Liver (tissue), 9 donors: ENCODE data around the gene CERT1. TPM values are rescaled to one million over a fixed set of nuclear protein-coding genes. Genes with fewer than 3 reads are reported as not detected.

Experiments
- DNase-seq: peaks from one replicate; pipeline ENCODE4 v3.0.0-alpha.2; 2017; ENCODE audit warnings: low spot score
- H3K27ac ChIP-seq, 2 donors: one replicate each; pipeline ENCODE4 v1.7.0; 2013; ENCODE audit warnings: inconsistent platforms in 2 of 2, low read length in 2 of 2, control low read depth in 1 of 2, low read depth in 1 of 2, mild to moderate bottlenecking in 1 of 2
- H3K27me3 ChIP-seq, 4 donors: one replicate each; pipeline versions ENCODE4 v1.6.1 to v1.7.0; 2013; ENCODE audit warnings: low read length in 3 of 4, inconsistent platforms in 1 of 4, mild to moderate bottlenecking in 1 of 4, moderate library complexity in 1 of 4; ENCODE audit not compliant: control insufficient read depth in 4 of 4, insufficient read depth in 4 of 4
- H3K36me3 ChIP-seq, 4 donors: one replicate each; pipeline versions ENCODE4 v1.6.1 to v1.7.0; 2013; ENCODE audit warnings: low read length in 3 of 4, mild to moderate bottlenecking in 3 of 4, low read depth in 1 of 4, moderate library complexity in 1 of 4; ENCODE audit not compliant: control insufficient read depth in 4 of 4, insufficient read depth in 3 of 4
- H3K4me1 ChIP-seq, 4 donors: one replicate each; pipeline versions ENCODE4 v1.6.1 to v1.7.0; 2013; ENCODE audit warnings: low read length in 3 of 4, mild to moderate bottlenecking in 3 of 4, moderate library complexity in 1 of 4; ENCODE audit not compliant: control insufficient read depth in 4 of 4, insufficient read depth in 4 of 4
- H3K4me3 ChIP-seq, 3 donors: one replicate each; pipeline versions ENCODE4 v1.6.1 to v1.7.0; 2013; ENCODE audit warnings: low read length in 3 of 3, control low read depth in 1 of 3, low read depth in 1 of 3, mild to moderate bottlenecking in 1 of 3
- H3K9ac ChIP-seq, 2 donors: one replicate each; pipeline ENCODE4 v1.7.0; 2013; ENCODE audit warnings: low read length in 2 of 2, mild to moderate bottlenecking in 2 of 2, moderate library complexity in 2 of 2, control low read depth in 1 of 2, low read depth in 1 of 2
- H3K9me3 ChIP-seq, 4 donors: one replicate each; pipeline versions ENCODE4 v1.6.1 to v1.7.0; 2013; ENCODE audit warnings: low read length in 3 of 4; ENCODE audit not compliant: control insufficient read depth in 4 of 4
- ATF3 ChIP-seq: IDR thresholded peaks from 2 replicates; pipeline ENCODE4 v1.6.1; 2016; ENCODE audit warnings: antibody characterized with exemption
- CTCF ChIP-seq: fragments of 150-350 bp; IDR thresholded peaks from 2 replicates; pipeline ENCODE4 v1.5.1; 2017; ENCODE audit warnings: improper control_type of control experiment, low read depth, low read length; ENCODE audit not compliant: missing input control
- EGR1 ChIP-seq, 2 donors: IDR thresholded peaks; 2 replicates each; pipeline ENCODE4 v1.6.1; 2016 to 2018; ENCODE audit warnings: antibody characterized with exemption in 2 of 2, low read depth in 2 of 2
- FOXA1 ChIP-seq: IDR thresholded peaks from 2 replicates; pipeline ENCODE4 v1.6.1; 2016; ENCODE audit warnings: antibody characterized with exemption
- FOXA2 ChIP-seq: IDR thresholded peaks from 2 replicates; pipeline ENCODE4 v1.6.1; 2016; ENCODE audit warnings: antibody characterized with exemption
- GABPA ChIP-seq, 2 donors: IDR thresholded peaks in 1 of 2; conservative IDR thresholded peaks in 1 of 2; 2 replicates each; pipeline ENCODE4 v1.6.1; 2016; ENCODE audit warnings: antibody characterized with exemption in 2 of 2, mild to moderate bottlenecking in 1 of 2, moderate library complexity in 1 of 2
- HNF4A ChIP-seq, 2 donors: conservative IDR thresholded peaks; 2 replicates each; pipeline ENCODE4 v1.6.1; 2016; ENCODE audit warnings: antibody characterized with exemption in 2 of 2, mild to moderate bottlenecking in 2 of 2
- HNF4G ChIP-seq: IDR thresholded peaks from 2 replicates; pipeline ENCODE4 v1.6.1; 2016; ENCODE audit warnings: antibody characterized with exemption
- JUND ChIP-seq, 2 donors: IDR thresholded peaks; 2 replicates each; pipeline ENCODE4 v1.6.1; 2016; ENCODE audit warnings: antibody characterized with exemption in 2 of 2
- MAX ChIP-seq: IDR thresholded peaks from 2 replicates; pipeline ENCODE4 v1.6.1; 2016; ENCODE audit warnings: antibody characterized with exemption
- NR2F2 ChIP-seq: IDR thresholded peaks from 2 replicates; pipeline ENCODE4 v1.6.1; 2016; ENCODE audit warnings: antibody characterized with exemption
- RAD21 ChIP-seq, 2 donors: IDR thresholded peaks; 2 replicates each; pipeline ENCODE4 v1.6.1; 2016; ENCODE audit warnings: antibody characterized with exemption in 2 of 2, mild to moderate bottlenecking in 2 of 2
- REST ChIP-seq: IDR thresholded peaks from 2 replicates; pipeline ENCODE4 v1.6.1; 2016; ENCODE audit warnings: antibody characterized with exemption, mild to moderate bottlenecking
- RXRA ChIP-seq, 2 donors: IDR thresholded peaks; 2 replicates each; pipeline ENCODE4 v1.6.1; 2017 to 2018; ENCODE audit warnings: antibody characterized with exemption in 2 of 2, mild to moderate bottlenecking in 1 of 2
- SP1 ChIP-seq: IDR thresholded peaks from 2 replicates; pipeline ENCODE4 v1.6.1; 2018; ENCODE audit warnings: antibody characterized with exemption, mild to moderate bottlenecking
- TAF1 ChIP-seq: conservative IDR thresholded peaks from 2 replicates; pipeline ENCODE4 v1.6.1; 2016; ENCODE audit warnings: antibody characterized with exemption, mild to moderate bottlenecking
- YY1 ChIP-seq: IDR thresholded peaks from 2 replicates; pipeline ENCODE4 v1.6.1; 2016; ENCODE audit warnings: antibody characterized with exemption, mild to moderate bottlenecking
- WGBS: extraction: QIAGEN DNeasy Blood & Tissue Kit; methylation state at CpG from one replicate; pipeline ENCODE4 v1.1.7; 2013; 5-methylcytosine and 5-hydroxymethylcytosine counted together
- polyA plus RNA-seq, 2 donors: library from polyadenylated mRNA; stranded (reverse) in 1 of 2; unstranded in 1 of 2; fragments of 200-250 nt in 1 of 2; fragments of >200 nt in 1 of 2; fragmentation: Nextera tagmentation in 1 of 2; extraction: Ambion mirVana in 1 of 2; gene quantifications; one replicate each; pipeline versions ENCODE4 v1.2.1 to v1.2.3, GENCODE V29; 2013 to 2015
- total RNA-seq, 2 donors: library from RNA; depleted of rRNA; stranded (reverse); fragments of >200 nt; gene quantifications; one replicate each; pipeline ENCODE4 v1.2.3, GENCODE V29; 2014
- donor health status: healthy.
- donor health status: healthy.
- donor health status: healthy.
- donor health status: healthy.
- donor health status: healthy.

Gene CERT1
- total and polyA plus RNA-seq, 4 donors = 11.4 to 25.1 (median 16.8) TPM

GRCh38 chr5:75498208-75498777 lies 13.1 kb downstream of the CERT1 start (continued):
- TF ChIP-seq REST (no peak), SP1 (no peak), RXRA (IDR thresholded peaks at IDR 0.05) (no peak), ATF3 (no peak), MAX (no peak), JUND (IDR thresholded peaks at IDR 0.05) (no peak), FOXA1 (no peak), HNF4G (no peak), EGR1 (IDR thresholded peaks at IDR 0.05; ENCODE audit: low read depth in 2 of 2) (no peak), FOXA2 (no peak)

DNA sequence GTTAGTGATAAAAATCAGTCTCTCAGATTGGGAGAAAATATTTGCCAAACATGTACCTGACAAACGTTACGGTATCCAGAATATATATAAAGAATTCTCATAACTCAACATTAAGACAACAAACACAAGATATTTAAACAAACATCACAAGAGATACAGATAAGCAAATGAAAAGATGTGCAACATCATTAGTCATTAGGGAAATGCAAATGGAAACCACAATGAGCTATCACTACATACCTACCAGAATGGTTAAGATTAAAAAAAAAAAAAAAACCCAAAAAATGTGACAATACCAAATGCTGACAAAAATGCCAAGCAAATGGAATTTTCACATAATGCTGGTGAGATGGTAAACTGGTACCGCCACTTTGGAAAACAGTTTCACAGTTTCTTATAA lies 15.4 kb downstream of the CERT1 start:
- TF ChIP-seq NR2F2 (no peak), GABPA (IDR thresholded peaks at IDR 0.05 in 1 of 2, conservative IDR thresholded peaks at IDR 0.05 in 1 of 2) (no peak), HNF4A (conservative IDR thresholded peaks at IDR 0.05) (no peak), CTCF (no peak), REST (no peak), SP1 (no peak), YY1 (no peak), TAF1 (no peak), FOXA2 (no peak), ATF3 (no peak), RAD21 (IDR thresholded peaks at IDR 0.05) (no peak), RXRA (IDR thresholded peaks at IDR 0.05) (no peak), HNF4G (no peak), MAX (no peak), EGR1 (IDR thresholded peaks at IDR 0.05; ENCODE audit: low read depth in 2 of 2) (no peak), FOXA1 (no peak), JUND (IDR thresholded peaks at IDR 0.05) (no peak)
- no peaks in the 10 kb centered on the region for H3K27me3 ChIP-seq
- no peak for DNase-seq
- H3K36me3 ChIP-seq = peaks cover 0 to 12% (median 5%) of the 10 kb centered on the region in 4 donors
- no peaks in the 10 kb centered on the region for H3K4me1 ChIP-seq
- no peak overlapping the region for H3K27ac ChIP-seq
- WGBS = 96% methylated on average over 3 of the region's 3 CpGs
- H3K4me3 ChIP-seq = no peak overlapping the region
- no peak overlapping the region for H3K9ac ChIP-seq
- H3K9me3 ChIP-seq = no peaks in the 10 kb centered on the region
